Vagina (tissue), 2 donors: ENCODE data around the gene NCAPD3.

Experiments used
- POLR2A ChIP-seq, 2 donors: fragments of 450-650 bp; IDR thresholded peaks; one replicate each; pipeline ENCODE4 v1.6.1; 2017; ENCODE audit warnings: antibody characterized with exemption in 2 of 2, mild to moderate bottlenecking in 2 of 2, moderate library complexity in 2 of 2
- POLR2AphosphoS5 ChIP-seq, 2 donors: sonication (generic); formaldehyde crosslinking; IDR thresholded peaks; one replicate each; pipeline ENCODE4 v1.9.0; 2017; ENCODE audit warnings: antibody characterized with exemption in 2 of 2, mild to moderate bottlenecking in 2 of 2, low read depth in 1 of 2; ENCODE audit not compliant: insufficient read depth in 1 of 2
- TF ChIP-seq, protein P1 (sequence below), 3 experiments: fragments of 450-650 bp in 2 of 3; fragments of 200-600 bp in 1 of 3; sonication (generic) in 1 of 3; IDR thresholded peaks; one replicate each; pipeline ENCODE4 v1.5.1; 2017 to 2019; ENCODE audit warnings: antibody characterized with exemption in 3 of 3, mild to moderate bottlenecking in 2 of 3, moderate library complexity in 2 of 3

- TF ChIP-seq, protein P1, sequence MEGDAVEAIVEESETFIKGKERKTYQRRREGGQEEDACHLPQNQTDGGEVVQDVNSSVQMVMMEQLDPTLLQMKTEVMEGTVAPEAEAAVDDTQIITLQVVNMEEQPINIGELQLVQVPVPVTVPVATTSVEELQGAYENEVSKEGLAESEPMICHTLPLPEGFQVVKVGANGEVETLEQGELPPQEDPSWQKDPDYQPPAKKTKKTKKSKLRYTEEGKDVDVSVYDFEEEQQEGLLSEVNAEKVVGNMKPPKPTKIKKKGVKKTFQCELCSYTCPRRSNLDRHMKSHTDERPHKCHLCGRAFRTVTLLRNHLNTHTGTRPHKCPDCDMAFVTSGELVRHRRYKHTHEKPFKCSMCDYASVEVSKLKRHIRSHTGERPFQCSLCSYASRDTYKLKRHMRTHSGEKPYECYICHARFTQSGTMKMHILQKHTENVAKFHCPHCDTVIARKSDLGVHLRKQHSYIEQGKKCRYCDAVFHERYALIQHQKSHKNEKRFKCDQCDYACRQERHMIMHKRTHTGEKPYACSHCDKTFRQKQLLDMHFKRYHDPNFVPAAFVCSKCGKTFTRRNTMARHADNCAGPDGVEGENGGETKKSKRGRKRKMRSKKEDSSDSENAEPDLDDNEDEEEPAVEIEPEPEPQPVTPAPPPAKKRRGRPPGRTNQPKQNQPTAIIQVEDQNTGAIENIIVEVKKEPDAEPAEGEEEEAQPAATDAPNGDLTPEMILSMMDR (IDR thresholded peaks at IDR 0.05), result peak; percentile 68 to 90 (median 82)
- TF ChIP-seq POLR2A (IDR thresholded peaks at IDR 0.05), result no peak
- peak; percentile 50 to 53 for TF ChIP-seq POLR2AphosphoS5 (IDR thresholded peaks at IDR 0.05; ENCODE audit: insufficient read depth in 1 of 2, low read depth in 1 of 2)
These were observed 83.9 kb downstream of the NCAPD3 start for GRCh38 chr11:134139873-134140331.
